ENCODE data around the gene MASTL.

MASTL gene

DNA sequence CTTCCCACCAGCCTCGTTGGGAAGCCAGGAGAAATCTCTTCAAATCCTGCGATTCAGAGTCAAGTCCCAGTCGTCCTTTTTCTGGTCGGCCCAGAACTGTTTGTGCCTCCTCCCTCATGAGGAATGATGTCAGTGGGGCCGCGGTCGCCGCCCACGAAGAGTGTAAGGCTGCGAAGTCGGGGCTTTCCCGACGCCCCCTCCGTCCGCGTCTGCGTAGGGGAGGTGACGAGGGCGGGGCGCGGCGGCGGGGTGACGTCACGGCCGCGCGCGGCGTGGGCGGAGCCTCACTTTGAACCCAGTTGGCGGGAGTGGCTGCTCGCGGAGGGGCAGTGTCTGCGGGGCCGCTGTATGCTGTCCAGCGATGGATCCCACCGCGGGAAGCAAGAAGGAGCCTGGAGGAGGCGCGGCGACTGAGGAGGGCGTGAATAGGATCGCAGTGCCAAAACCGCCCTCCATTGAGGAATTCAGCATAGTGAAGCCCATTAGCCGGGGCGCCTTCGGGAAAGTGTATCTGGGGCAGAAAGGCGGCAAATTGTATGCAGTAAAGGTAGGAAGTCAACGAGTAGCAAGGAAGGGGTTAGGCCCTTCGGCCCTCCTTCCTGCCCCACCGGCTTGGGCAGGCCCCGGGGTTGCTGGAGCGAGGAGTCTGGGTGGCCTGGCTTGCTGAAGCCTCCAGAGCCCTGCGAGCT lies at the start of gene MASTL:
TSS of gene MASTL (plus strand) at position 287 of the 689 bp plus-strand sequence. CDS start at position 362, 75 bp downstream.
- TF ChIP-seq, protein P1, sequence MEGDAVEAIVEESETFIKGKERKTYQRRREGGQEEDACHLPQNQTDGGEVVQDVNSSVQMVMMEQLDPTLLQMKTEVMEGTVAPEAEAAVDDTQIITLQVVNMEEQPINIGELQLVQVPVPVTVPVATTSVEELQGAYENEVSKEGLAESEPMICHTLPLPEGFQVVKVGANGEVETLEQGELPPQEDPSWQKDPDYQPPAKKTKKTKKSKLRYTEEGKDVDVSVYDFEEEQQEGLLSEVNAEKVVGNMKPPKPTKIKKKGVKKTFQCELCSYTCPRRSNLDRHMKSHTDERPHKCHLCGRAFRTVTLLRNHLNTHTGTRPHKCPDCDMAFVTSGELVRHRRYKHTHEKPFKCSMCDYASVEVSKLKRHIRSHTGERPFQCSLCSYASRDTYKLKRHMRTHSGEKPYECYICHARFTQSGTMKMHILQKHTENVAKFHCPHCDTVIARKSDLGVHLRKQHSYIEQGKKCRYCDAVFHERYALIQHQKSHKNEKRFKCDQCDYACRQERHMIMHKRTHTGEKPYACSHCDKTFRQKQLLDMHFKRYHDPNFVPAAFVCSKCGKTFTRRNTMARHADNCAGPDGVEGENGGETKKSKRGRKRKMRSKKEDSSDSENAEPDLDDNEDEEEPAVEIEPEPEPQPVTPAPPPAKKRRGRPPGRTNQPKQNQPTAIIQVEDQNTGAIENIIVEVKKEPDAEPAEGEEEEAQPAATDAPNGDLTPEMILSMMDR (IDR thresholded peaks at IDR 0.05), result no peak

DNA sequence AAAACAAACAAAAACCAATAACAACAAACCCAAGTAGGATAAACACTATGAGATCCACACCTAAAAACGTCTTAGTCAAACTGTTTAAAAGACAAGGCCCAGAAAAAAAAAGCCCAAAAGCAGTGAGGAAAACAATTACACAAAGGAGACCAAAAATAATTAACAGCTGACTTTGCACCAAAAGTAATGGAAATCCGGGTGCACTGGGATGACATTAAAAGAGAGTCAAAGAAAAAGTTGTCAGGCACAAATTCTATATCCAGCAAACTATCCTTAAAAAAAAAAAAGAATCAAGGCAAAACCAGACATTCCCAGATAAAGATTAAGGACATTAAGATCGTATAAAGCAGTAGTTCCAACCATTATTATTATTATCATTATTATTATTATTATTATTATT lies 47.0 kb upstream of the MASTL start:
- TF ChIP-seq, protein P1 (IDR thresholded peaks at IDR 0.05), result no peak

DNA sequence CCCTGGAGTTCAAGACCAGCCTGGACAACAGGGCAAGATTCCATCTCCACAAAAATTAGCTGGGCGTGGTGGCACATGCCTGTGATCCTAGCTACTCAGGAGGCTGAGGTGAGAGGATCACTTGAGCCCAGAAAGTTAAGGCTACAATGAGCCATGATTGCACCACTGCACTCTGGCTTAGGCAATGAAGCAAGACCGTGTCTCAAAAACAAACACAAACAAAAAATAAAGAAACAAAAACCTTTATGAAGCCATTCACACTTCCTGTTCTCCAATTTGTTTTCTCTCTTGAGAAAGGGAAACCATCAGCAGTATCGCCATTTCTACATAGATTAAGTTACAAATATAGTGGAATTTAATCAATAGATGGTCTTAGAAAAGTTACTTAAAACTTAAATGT lies 20.8 kb upstream of the MASTL start:
- TF ChIP-seq, protein P1 (IDR thresholded peaks at IDR 0.05), result no peak

DNA sequence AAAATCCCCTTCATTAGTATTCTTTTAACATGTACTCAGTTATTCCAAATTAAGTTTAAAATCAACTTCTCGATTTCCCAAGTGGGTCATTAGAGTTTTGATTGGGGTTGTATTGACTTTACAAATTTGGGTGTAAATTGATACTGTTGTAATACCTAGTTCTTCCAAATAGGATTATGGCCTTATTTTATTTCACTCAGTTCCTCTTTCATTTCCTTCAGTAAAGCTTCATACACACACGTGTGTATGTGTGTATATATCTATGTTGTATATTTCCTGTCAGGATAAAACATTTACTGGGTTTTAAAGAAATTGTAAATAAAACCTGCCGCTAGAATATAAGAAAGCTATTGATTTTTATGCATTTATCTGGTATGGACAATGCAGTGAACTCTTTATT lies 16.9 kb upstream of the MASTL start:
- TF ChIP-seq, protein P1 (IDR thresholded peaks at IDR 0.05), result no peak

DNA sequence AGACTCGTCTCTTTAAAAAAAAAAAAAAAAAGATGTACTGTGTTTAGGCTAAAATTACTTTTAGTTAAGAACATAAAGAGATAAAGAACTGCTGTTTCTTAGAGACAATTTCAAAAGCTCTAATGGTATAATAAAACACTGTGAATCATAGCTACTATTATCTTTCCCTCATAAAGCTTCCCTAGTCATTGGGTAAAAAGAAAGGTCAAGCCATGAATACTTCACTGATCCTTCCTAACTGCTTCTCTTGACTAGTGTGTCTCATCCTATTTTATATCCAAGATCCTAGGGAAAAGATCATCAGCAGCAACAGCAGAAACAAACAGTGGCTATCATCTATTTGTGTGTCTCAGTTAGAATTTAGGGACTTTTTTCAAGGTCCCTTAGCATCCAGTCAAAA lies 11.5 kb upstream of the MASTL start:
- TF ChIP-seq, protein P1 (IDR thresholded peaks at IDR 0.05), result no peak

DNA sequence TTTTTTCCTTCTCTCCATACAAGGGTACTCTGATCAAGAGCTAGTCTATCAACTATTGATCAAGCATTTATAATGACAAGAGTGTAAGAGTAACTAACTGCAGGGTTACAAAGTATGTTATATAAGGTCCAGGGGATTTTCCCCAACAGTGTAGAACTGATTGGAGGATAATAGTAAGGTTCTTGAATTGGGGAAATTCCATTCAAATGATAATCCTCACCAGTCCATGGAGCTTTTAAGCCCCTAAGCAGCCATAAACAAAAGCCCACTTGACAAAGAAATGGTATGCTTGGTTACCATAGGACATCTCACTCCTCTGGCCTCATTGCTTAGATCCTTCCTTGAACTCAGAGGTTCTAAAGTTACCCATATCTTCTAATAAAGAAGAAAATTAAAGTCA lies 9.2 kb upstream of the MASTL start:
- TF ChIP-seq, protein P1 (IDR thresholded peaks at IDR 0.05), result no peak

DNA sequence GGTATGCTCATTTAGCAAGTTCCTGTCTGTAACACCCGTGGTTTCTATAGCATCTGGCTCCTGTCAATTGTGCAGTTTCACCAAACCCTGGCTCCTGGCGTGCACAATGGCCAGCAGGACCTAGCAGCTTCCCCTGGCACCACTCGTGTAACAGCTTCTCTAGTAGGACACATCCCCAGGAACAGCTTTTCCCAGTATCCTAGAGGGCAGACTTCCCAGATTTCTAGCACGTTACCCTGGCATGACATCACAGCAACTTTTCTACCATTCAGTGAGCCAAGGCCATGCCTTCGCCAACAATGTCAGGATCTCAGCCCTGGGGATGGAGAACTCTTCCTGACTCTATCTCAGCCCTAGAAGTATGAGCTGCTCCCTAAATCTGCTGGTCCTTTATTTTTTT lies 7.5 kb upstream of the MASTL start:
- TF ChIP-seq, protein P1 (IDR thresholded peaks at IDR 0.05), result no peak

DNA sequence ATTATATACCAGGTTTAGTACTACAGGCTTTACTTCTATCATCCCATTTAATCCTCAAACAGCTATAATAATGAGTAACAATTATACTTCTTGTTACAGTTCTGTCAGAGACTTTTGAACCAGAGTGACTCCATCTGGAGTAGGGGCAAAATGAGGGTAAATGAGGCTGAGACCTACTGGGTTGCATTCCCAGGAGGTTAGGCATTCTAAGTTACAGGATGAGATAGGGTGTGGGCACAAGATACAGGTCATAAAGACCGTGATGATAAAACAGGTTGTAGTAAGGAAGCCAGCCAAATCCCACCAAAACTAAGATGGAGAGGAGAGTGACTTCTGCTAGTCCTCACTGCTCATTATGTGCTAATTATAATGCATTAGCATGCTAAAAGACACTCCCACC lies 4.9 kb upstream of the MASTL start:
- TF ChIP-seq, protein P1 (IDR thresholded peaks at IDR 0.05), result no peak
